ENCODE data around the gene DHRSX.

The DHRSX gene

GRCh38 chrX:2451501-2452316 is 49.1 kb downstream of the DHRSX start:
- DNase-seq: no peak

GRCh38 chrX:2450681-2451080 is 50.1 kb downstream of the DHRSX start:
- no peak for DNase-seq

GRCh38 chrX:2449135-2449886 is 51.5 kb downstream of the DHRSX start:
- DNase-seq: no peak

- no peak for DNase-seq
Observed at GRCh38 chrX:2447484-2447883, 53.3 kb downstream of the DHRSX start.

- no peak for DNase-seq
Observed at GRCh38 chrX:2446815-2447214, 54.0 kb downstream of the DHRSX start.

- DNase-seq: no peak
Observed at GRCh38 chrX:2445662-2446623, 54.8 kb downstream of the DHRSX start.

- no peak for DNase-seq
Observed at GRCh38 chrX:2442694-2443093, 58.1 kb downstream of the DHRSX start.

- DNase-seq: no peak
Observed at GRCh38 chrX:2441466-2441865, 59.3 kb downstream of the DHRSX start.

GRCh38 chrX:2439613-2440012 is 61.2 kb downstream of the DHRSX start:
- DNase-seq: no peak

- DNase-seq: no peak
Observed at GRCh38 chrX:2435465-2435864, 65.3 kb downstream of the DHRSX start.

- no peak for DNase-seq
Observed at GRCh38 chrX:2434270-2435163, 66.3 kb downstream of the DHRSX start.

GRCh38 chrX:2432298-2432863 is 68.4 kb downstream of the DHRSX start:
- DNase-seq: no peak

GRCh38 chrX:2430265-2430825 is 70.4 kb downstream of the DHRSX start:
- DNase-seq: no peak

- DNase-seq: no peak
Observed at GRCh38 chrX:2427737-2428136, 73.0 kb downstream of the DHRSX start.

- no peak for DNase-seq
Observed at GRCh38 chrX:2427147-2427546, 73.6 kb downstream of the DHRSX start.

- DNase-seq: no peak
Observed at GRCh38 chrX:2426289-2426882, 74.4 kb downstream of the DHRSX start.

GRCh38 chrX:2425286-2426071 is 75.3 kb downstream of the DHRSX start:
- no peak for DNase-seq

- no peak for DNase-seq
Observed at GRCh38 chrX:2424317-2424716, 76.5 kb downstream of the DHRSX start.

GRCh38 chrX:2423899-2424298 is 76.9 kb downstream of the DHRSX start:
- no peak for DNase-seq

- DNase-seq: peak; percentile 69
Observed at GRCh38 chrX:2423282-2423681, 77.5 kb downstream of the DHRSX start.
